Measurements from ENCODE around the gene SMIM31.

DNA sequence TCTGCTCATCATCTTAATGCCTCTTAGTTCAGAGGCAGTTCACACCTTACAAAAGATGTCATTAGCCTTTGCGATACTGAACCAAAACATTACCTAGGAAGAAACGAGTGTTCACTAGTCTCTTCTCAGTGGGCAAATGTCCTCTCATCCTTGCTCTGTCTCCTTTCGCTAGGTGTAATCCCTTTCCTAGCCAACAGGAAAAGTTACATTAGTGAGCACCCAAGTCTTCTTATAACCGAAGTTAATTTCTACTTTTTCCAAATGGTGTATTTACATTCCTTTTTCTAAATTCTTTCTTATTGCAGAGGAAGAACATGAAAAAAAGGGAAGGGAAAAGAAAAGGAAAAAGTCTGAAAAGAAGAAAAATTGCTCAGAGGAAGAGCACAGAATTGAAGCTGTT, 46.9 kb downstream of the SMIM31 start:
- TF ChIP-seq POLR2A (IDR thresholded peaks at IDR 0.05): no peak
- TF ChIP-seq CTCF (IDR thresholded peaks at IDR 0.05): no peak
